Esophagus muscularis mucosa (tissue), 4 donors: Measurements from ENCODE around the gene NMUR1.

Source experiments
- CTCF ChIP-seq, 3 experiments: fragments of 200-600 bp in 2 of 3; fragments of 450-650 bp in 1 of 3; sonication (generic) in 2 of 3; IDR thresholded peaks; one replicate each; pipeline ENCODE4 v1.5.1; 2017 to 2019; ENCODE audit warnings: antibody characterized with exemption in 3 of 3, mild to moderate bottlenecking in 2 of 3, moderate library complexity in 1 of 3
- EP300 ChIP-seq: sonication (generic); formaldehyde crosslinking; IDR thresholded peaks from one replicate; pipeline ENCODE4 v1.6.1; 2017; ENCODE audit warnings: antibody characterized with exemption
- POLR2A ChIP-seq: fragments of 450-650 bp; IDR thresholded peaks from one replicate; pipeline ENCODE4 v1.6.1; 2017; ENCODE audit warnings: antibody characterized with exemption, moderate library complexity, mild to moderate bottlenecking, low read depth
- POLR2AphosphoS5 ChIP-seq, 2 donors: sonication (generic); formaldehyde crosslinking; IDR thresholded peaks; one replicate each; pipeline ENCODE4 v1.6.1; 2017; ENCODE audit warnings: antibody characterized with exemption in 2 of 2

GRCh38 chr2:231531466-231531865, 1.2 kb upstream of the NMUR1 start:
- TF ChIP-seq POLR2A (no peak), CTCF (IDR thresholded peaks at IDR 0.05) (no peak), POLR2AphosphoS5 (IDR thresholded peaks at IDR 0.05) (no peak), EP300 (no peak)
